Neural progenitor cell (in vitro differentiated cells): ENCODE measurements around the gene MYH1. TPM values are rescaled to one million over a fixed set of nuclear protein-coding genes. Genes with fewer than 3 reads are reported as not detected.

Source experiments
- DNase-seq: peaks from one replicate; pipeline ENCODE4 v3.0.0-alpha.2; 2016; ENCODE audit warnings: low spot score
- H2AFZ ChIP-seq: fragments of 200-600 bp; sonication (generic); replicated peaks from 2 replicates; pipeline ENCODE4 v1.6.1; 2016; ENCODE audit warnings: antibody characterized with exemption
- H3F3A ChIP-seq: fragments of 200-600 bp; sonication (generic); 2 replicates; pipeline ENCODE4 v1.6.1; 2016; ENCODE audit warnings: antibody characterized with exemption, low read depth
- H3K27ac ChIP-seq: fragments of 200-600 bp; sonication (generic); 2 replicates; pipeline ENCODE4 v1.5.1; 2016; ENCODE audit warnings: mild to moderate bottlenecking
- H3K27me3 ChIP-seq: fragments of 200-600 bp; sonication (generic); 2 replicates; pipeline ENCODE4 v1.6.1; 2016; ENCODE audit warnings: mild to moderate bottlenecking, moderate library complexity
- H3K36me3 ChIP-seq: fragments of 200-600 bp; sonication (generic); 2 replicates; pipeline ENCODE4 v1.5.1; 2016
- H3K4me1 ChIP-seq: fragments of 200-600 bp; sonication (generic); 2 replicates; pipeline ENCODE4 v1.6.1; 2016; ENCODE audit warnings: mixed run types
- H3K4me2 ChIP-seq: fragments of 200-600 bp; sonication (generic); 2 replicates; pipeline ENCODE4 v1.6.1; 2016
- H3K4me3 ChIP-seq: fragments of 200-600 bp; sonication (generic); 2 replicates; pipeline ENCODE4 v1.5.1; 2016
- H3K79me2 ChIP-seq: fragments of 200-600 bp; sonication (generic); 2 replicates; pipeline ENCODE4 v1.6.1; 2016; ENCODE audit warnings: low read depth
- H3K9ac ChIP-seq: fragments of 200-600 bp; sonication (generic); 2 replicates; pipeline ENCODE4 v1.6.1; 2016
- H3K9me3 ChIP-seq: fragments of 200-600 bp; sonication (generic); 2 replicates; pipeline ENCODE4 v1.5.1; 2016; ENCODE audit warnings: low read depth
- H4K20me1 ChIP-seq: fragments of 200-600 bp; sonication (generic); 2 replicates; pipeline ENCODE4 v1.6.1; 2016; ENCODE audit warnings: low read depth
- H3K27ac Mint-ChIP-seq: 3 replicates; pipeline ENCODE4 v1.8.0; 2021; ENCODE audit warnings: mixed read lengths
- H3K27me3 Mint-ChIP-seq: 2 replicates; pipeline ENCODE4 v1.8.0; 2022; ENCODE audit warnings: low read depth, mild to moderate bottlenecking, inconsistent platforms, moderate library complexity, mixed read lengths; ENCODE audit not compliant: insufficient read depth
- H3K36me3 Mint-ChIP-seq: 3 replicates; pipeline ENCODE4 v1.8.0; 2021; ENCODE audit warnings: mixed read lengths
- H3K4me1 Mint-ChIP-seq: 3 replicates; pipeline ENCODE4 v1.8.0; 2021; ENCODE audit warnings: mixed read lengths
- H3K4me3 Mint-ChIP-seq: 3 replicates; pipeline ENCODE4 v1.8.0; 2021; ENCODE audit warnings: mild to moderate bottlenecking, moderate library complexity, mixed read lengths
- H3K9me3 Mint-ChIP-seq: 3 replicates; pipeline ENCODE4 v1.8.0; 2020; ENCODE audit warnings: mixed read lengths
- EZH2 ChIP-seq: fragments of 200-600 bp; sonication (generic); IDR thresholded peaks from 2 replicates; pipeline ENCODE4 v1.6.1; 2017; ENCODE audit warnings: antibody characterized with exemption, mild to moderate bottlenecking, moderate library complexity
- EZH2phosphoT487 ChIP-seq: fragments of 200-600 bp; sonication (generic); IDR thresholded peaks from 2 replicates; pipeline ENCODE4 v1.6.1; 2017; ENCODE audit warnings: antibody characterized with exemption
- total RNA-seq: library from RNA; depleted of rRNA; stranded (reverse); fragments of >200 nt; gene quantifications from 2 replicates; pipeline ENCODE4 v1.2.3, GENCODE V29; 2015; ENCODE audit warnings: low replicate concordance
- TF ChIP-seq, protein P1 (sequence below): fragments of 200-600 bp; sonication (generic); IDR thresholded peaks from 2 replicates; pipeline ENCODE4 v1.5.1; 2017; ENCODE audit warnings: antibody characterized with exemption, mild to moderate bottlenecking

Gene MYH1
- total RNA-seq, 1 donor from 2014 or later, result not detected

DNA sequence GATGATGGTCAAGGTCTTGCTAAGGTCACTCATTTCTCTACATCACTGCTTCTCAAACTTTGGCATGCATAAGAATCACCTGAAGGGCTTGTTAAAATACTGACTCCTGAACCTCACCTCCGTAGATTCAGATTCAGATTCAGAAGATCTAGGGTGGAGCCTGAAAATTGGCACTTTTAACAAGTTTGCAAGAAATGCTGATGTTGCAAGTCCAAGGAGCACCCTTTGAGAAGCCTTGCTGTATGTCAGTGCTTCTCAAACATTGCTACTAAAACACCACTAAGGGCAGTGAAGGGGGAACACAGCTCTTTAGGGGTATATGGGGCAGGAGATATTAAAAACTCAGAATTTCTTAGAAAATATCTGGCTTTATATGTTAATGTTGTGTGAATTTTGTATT is 13.7 kb upstream of the MYH1 start:
- Mint-ChIP-seq H3K27ac (no peak overlapping the region), H3K36me3 (no peaks in the 10 kb centered on the region), H3K4me3 (no peak overlapping the region), H3K27me3 (no peaks in the 10 kb centered on the region), H3K9me3 (no peaks in the 10 kb centered on the region), H3K4me1 (no peaks in the 10 kb centered on the region)
- no peak overlapping the region for H3K27ac ChIP-seq
- no peak overlapping the region for H3K9ac ChIP-seq
- H3K4me1 ChIP-seq, result no peaks in the 10 kb centered on the region
- no peaks in the 10 kb centered on the region for H3K9me3 ChIP-seq
- no peaks in the 10 kb centered on the region for H3K36me3 ChIP-seq
- H3K4me2 ChIP-seq, result no peak overlapping the region
- TF ChIP-seq EZH2 (no peak), EZH2phosphoT487 (no peak)
- TF ChIP-seq, protein P1, sequence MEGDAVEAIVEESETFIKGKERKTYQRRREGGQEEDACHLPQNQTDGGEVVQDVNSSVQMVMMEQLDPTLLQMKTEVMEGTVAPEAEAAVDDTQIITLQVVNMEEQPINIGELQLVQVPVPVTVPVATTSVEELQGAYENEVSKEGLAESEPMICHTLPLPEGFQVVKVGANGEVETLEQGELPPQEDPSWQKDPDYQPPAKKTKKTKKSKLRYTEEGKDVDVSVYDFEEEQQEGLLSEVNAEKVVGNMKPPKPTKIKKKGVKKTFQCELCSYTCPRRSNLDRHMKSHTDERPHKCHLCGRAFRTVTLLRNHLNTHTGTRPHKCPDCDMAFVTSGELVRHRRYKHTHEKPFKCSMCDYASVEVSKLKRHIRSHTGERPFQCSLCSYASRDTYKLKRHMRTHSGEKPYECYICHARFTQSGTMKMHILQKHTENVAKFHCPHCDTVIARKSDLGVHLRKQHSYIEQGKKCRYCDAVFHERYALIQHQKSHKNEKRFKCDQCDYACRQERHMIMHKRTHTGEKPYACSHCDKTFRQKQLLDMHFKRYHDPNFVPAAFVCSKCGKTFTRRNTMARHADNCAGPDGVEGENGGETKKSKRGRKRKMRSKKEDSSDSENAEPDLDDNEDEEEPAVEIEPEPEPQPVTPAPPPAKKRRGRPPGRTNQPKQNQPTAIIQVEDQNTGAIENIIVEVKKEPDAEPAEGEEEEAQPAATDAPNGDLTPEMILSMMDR, result no peak
- no peak for DNase-seq
- no peak overlapping the region for H2AFZ ChIP-seq
- H3K4me3 ChIP-seq, result no peak overlapping the region
- H4K20me1 ChIP-seq, result no peaks in the 10 kb centered on the region
- H3K79me2 ChIP-seq, result no peaks in the 10 kb centered on the region
- H3K27me3 ChIP-seq, result no peaks in the 10 kb centered on the region
- no peaks in the 10 kb centered on the region for H3F3A ChIP-seq

DNA sequence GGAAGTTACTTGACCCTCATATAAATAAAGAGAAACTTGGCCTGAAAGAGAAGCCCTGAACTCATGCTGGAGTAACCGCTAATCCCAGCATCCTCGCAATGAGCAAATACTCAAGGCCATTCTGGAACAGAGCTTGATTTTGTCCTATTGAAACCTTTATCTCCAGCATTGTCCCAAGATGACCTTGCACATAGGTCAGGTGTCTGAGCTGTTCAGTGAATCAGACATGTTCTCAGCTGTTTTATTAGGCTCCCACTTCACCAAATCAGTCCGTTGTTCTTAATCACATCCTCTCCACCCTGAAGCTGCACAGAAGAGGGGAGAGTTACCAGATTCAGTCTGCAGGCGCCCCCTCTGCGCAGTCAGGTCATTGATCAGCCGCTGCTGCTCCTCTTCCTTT is 9.1 kb upstream of the MYH1 start:
- Mint-ChIP-seq H3K4me3 (no peak overlapping the region), H3K4me1 (no peaks in the 10 kb centered on the region)
- H4K20me1 ChIP-seq, result no peaks in the 10 kb centered on the region

DNA sequence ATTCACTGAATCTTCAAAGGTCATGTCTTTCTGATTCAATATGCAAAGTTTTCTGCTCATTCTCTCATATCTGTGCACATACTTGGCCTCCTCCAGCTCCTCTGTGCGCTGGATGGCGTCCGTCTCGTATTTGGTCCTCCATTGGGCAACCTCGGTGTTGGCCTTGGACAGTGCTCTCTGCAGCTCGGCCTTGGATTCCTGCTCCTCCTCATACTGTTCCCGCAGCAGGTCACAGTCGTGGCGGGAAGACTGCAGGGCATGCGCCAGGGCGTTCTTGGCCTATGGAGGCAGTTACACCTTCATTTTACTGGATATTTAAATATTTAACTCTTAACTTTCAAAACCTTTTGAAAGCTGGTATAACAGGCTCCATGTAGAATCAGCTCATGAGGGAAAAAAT is 8.2 kb upstream of the MYH1 start:
- Histone ChIP-seq H4K20me1 (no peaks in the 10 kb centered on the region), H3K9ac (no peak overlapping the region)
- no peaks in the 10 kb centered on the region for H3K9me3 Mint-ChIP-seq

More for the DNA sequence above, 9.1 kb upstream of the MYH1 start:
- no peaks in the 10 kb centered on the region for H3K79me2 ChIP-seq
- no peaks in the 10 kb centered on the region for H3K27me3 ChIP-seq
- H3K4me3 ChIP-seq, result no peak overlapping the region
- DNase-seq, result no peak
- H3K9ac ChIP-seq, result no peak overlapping the region
- Mint-ChIP-seq H3K9me3 (no peaks in the 10 kb centered on the region), H3K36me3 (no peaks in the 10 kb centered on the region), H3K27ac (no peak overlapping the region), H3K27me3 (no peaks in the 10 kb centered on the region)
- no peak overlapping the region for H2AFZ ChIP-seq
- H3K4me1 ChIP-seq, result no peaks in the 10 kb centered on the region
- H3K4me2 ChIP-seq, result no peak overlapping the region
- no peak overlapping the region for H3K27ac ChIP-seq
- no peaks in the 10 kb centered on the region for H3K36me3 ChIP-seq
- no peaks in the 10 kb centered on the region for H3F3A ChIP-seq
- no peaks in the 10 kb centered on the region for H3K9me3 ChIP-seq
- TF ChIP-seq, protein P1, result no peak
- TF ChIP-seq EZH2phosphoT487, result no peak
- TF ChIP-seq EZH2, result no peak

More for the DNA sequence above, 8.2 kb upstream of the MYH1 start:
- no peaks in the 10 kb centered on the region for H3F3A ChIP-seq
- no peaks in the 10 kb centered on the region for H3K27me3 ChIP-seq
- H3K4me1 ChIP-seq, result no peaks in the 10 kb centered on the region
- no peak for TF ChIP-seq EZH2
- TF ChIP-seq, protein P1, result no peak
- no peak for TF ChIP-seq EZH2phosphoT487
- Mint-ChIP-seq H3K27ac (no peak overlapping the region), H3K4me3 (no peak overlapping the region), H3K36me3 (no peaks in the 10 kb centered on the region), H3K27me3 (no peaks in the 10 kb centered on the region), H3K4me1 (no peaks in the 10 kb centered on the region)
- no peak overlapping the region for H3K4me3 ChIP-seq
- H3K4me2 ChIP-seq, result no peak overlapping the region
- no peaks in the 10 kb centered on the region for H3K36me3 ChIP-seq
- no peaks in the 10 kb centered on the region for H3K9me3 ChIP-seq
- no peak overlapping the region for H2AFZ ChIP-seq
- no peak for DNase-seq
- no peak overlapping the region for H3K27ac ChIP-seq
- no peaks in the 10 kb centered on the region for H3K79me2 ChIP-seq
